Measurements from ENCODE around the gene PGM2. TPM values are rescaled to one million over a fixed set of nuclear protein-coding genes. Genes with fewer than 3 reads are reported as not detected.
A peak's percentile ranks its signal among the peaks of the same experiment; 100 is the strongest.

Gene PGM2
- total RNA-seq, 1 experiment from 2014 or later: 33.0 TPM

DNA sequence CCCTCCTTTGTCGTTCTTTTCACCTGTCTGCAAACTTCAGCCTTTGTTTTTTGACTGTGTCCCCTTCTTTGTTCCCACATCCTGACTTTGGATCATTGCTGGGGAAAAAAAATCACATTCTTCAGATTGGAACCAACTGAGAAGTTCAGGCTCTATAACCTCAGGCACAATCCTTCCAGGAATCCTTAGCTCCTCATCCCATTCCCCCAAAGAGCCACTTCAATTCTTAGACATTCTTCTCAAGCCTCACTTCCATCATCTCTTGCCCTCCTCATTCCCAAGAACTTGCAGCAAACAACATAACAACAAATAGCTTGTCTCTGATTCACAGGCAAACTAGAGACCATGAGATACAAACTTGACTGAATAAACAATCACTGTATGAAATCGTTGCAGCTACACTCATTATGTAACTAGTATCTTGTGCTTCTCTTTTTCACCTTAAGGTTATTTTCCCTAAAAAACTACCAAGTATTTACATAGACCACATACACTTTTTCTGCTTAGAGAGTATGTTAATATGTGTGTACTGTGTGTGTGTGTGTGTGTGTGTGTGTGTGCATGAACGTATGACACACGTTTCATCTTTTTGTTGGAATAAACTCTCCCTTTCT is 26.4 kb upstream of the PGM2 start:
- Mint-ChIP-seq H3K9me3 (ENCODE audit: low read depth, unreplicated experiment) (no peaks in the 10 kb centered on the region), H3K27me3 (ENCODE audit: unreplicated experiment) (no peaks in the 10 kb centered on the region), H3K36me3 (ENCODE audit: insufficient read depth, unreplicated experiment) (no peaks in the 10 kb centered on the region), H3K4me1 (ENCODE audit: low read depth, unreplicated experiment) (peaks cover 6% of the 10 kb centered on the region), H3K27ac (ENCODE audit: unreplicated experiment) (no peak overlapping the region), H3K4me3 (ENCODE audit: low read depth, unreplicated experiment) (no peak overlapping the region)
- no peak for TF ChIP-seq CTCF (IDR thresholded peaks at IDR 0.05; ENCODE audit: unreplicated experiment)
- no peak for DNase-seq
- intact Hi-C loops (cut with micrococcal nuclease; ENCODE audit: unreplicated experiment): loop anchor here (5.0 kb wide), 3 partner anchors 73 to 348 kb away; a partner anchor contains a TSS
- CTCF ChIA-PET: no interaction called here
- BruUV-seq (replicated peaks): no TSS peak

DNA sequence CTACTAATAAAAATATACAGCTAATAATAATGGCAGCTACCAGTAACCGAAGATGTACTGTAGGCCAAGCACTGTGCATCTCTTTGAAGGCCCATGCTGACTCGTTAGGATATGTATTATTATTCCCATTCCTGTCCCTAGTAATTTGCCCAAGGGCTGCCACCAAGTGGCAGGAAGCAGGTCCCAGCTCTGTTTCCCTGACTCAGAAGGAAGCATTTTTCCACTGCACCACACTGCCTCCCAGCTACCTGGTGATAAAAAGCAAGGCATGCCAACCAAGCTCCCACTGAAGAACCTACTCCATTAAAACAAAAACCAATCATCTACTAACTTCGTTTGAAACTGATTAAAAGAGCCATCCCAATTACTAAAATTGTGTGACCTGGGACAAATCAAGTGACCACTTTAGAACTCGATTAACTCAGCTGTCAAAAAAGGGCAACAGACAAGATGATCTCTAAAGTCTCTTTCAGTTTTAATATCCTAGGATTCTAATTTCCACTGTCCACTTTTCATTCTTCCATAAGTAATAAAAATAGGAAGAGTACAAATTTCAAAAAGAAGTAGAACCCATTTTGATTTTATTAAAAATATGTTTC is 24.3 kb upstream of the PGM2 start:
- no peaks in the 10 kb centered on the region for H3K27me3 Mint-ChIP-seq (ENCODE audit: unreplicated experiment)
- CTCF ChIA-PET: interaction anchor here (0.6 to 2.0 kb wide), 12 partner anchors 56 to 412 kb away, joined by 3 to 16 read pairs (median 4); partner anchors contain the start of gene RELL1
- DNase-seq: peak; percentile 70
- intact Hi-C loops (cut with micrococcal nuclease; ENCODE audit: unreplicated experiment): loop anchor here (2.0 to 5.0 kb wide), 4 partner anchors 75 to 233 kb away; no protein-coding TSS in a partner anchor
- no TSS peak for BruUV-seq (replicated peaks)
- H3K4me1 Mint-ChIP-seq (ENCODE audit: low read depth, unreplicated experiment): peaks cover 6% of the 10 kb centered on the region
- H3K4me3 Mint-ChIP-seq (ENCODE audit: low read depth, unreplicated experiment): no peak overlapping the region
- H3K27ac Mint-ChIP-seq (ENCODE audit: unreplicated experiment): no peak overlapping the region
- TF ChIP-seq CTCF (IDR thresholded peaks at IDR 0.05; ENCODE audit: unreplicated experiment): peak; percentile 29
- H3K36me3 Mint-ChIP-seq (ENCODE audit: insufficient read depth, unreplicated experiment): no peaks in the 10 kb centered on the region
- no peaks in the 10 kb centered on the region for H3K9me3 Mint-ChIP-seq (ENCODE audit: low read depth, unreplicated experiment)

GRCh38 chr4:37803348-37803973 is 23.0 kb upstream of the PGM2 start:
- BruUV-seq (replicated peaks): no TSS peak
- no peak for DNase-seq
- Mint-ChIP-seq H3K27me3 (ENCODE audit: unreplicated experiment) (no peaks in the 10 kb centered on the region), H3K4me1 (ENCODE audit: low read depth, unreplicated experiment) (peaks cover 6% of the 10 kb centered on the region), H3K27ac (ENCODE audit: unreplicated experiment) (no peak overlapping the region), H3K4me3 (ENCODE audit: low read depth, unreplicated experiment) (no peak overlapping the region), H3K36me3 (ENCODE audit: insufficient read depth, unreplicated experiment) (no peaks in the 10 kb centered on the region), H3K9me3 (ENCODE audit: low read depth, unreplicated experiment) (no peaks in the 10 kb centered on the region)
- no peak for TF ChIP-seq CTCF (IDR thresholded peaks at IDR 0.05; ENCODE audit: unreplicated experiment)
- CTCF ChIA-PET: no interaction called here
- intact Hi-C loops (cut with micrococcal nuclease; ENCODE audit: unreplicated experiment): loop anchor here (1.0 to 5.0 kb wide), 5 partner anchors 22 to 231 kb away; no protein-coding TSS in a partner anchor

- intact Hi-C loops (cut with micrococcal nuclease; ENCODE audit: unreplicated experiment): no loop called here
- peaks cover 6% of the 10 kb centered on the region for H3K4me1 Mint-ChIP-seq (ENCODE audit: low read depth, unreplicated experiment)
- no TSS peak for BruUV-seq (replicated peaks)
- DNase-seq: no peak
- H3K9me3 Mint-ChIP-seq (ENCODE audit: low read depth, unreplicated experiment): no peaks in the 10 kb centered on the region
- CTCF ChIA-PET: no interaction called here
- no peaks in the 10 kb centered on the region for H3K36me3 Mint-ChIP-seq (ENCODE audit: insufficient read depth, unreplicated experiment)
- no peaks in the 10 kb centered on the region for H3K27me3 Mint-ChIP-seq (ENCODE audit: unreplicated experiment)
- no peak overlapping the region for H3K4me3 Mint-ChIP-seq (ENCODE audit: low read depth, unreplicated experiment)
- H3K27ac Mint-ChIP-seq (ENCODE audit: unreplicated experiment): no peak overlapping the region
- TF ChIP-seq CTCF (IDR thresholded peaks at IDR 0.05; ENCODE audit: unreplicated experiment): no peak
These were observed 21.4 kb upstream of the PGM2 start for GRCh38 chr4:37805091-37805490.
